ENCODE results near the gene FER1L5.
"Not testable (repeated sequence)": the region's sequence is repeated elsewhere in the genome, so short reads cannot be mapped to it uniquely, and the experiment has no call there.

The FER1L5 gene

GRCh38 chr2:96636551-96637171 lies 5.9 kb upstream of the FER1L5 start:
- no peak for FAIRE-seq

- no peak for FAIRE-seq
These were observed 5.0 kb upstream of the FER1L5 start for GRCh38 chr2:96637385-96638143.

- FAIRE-seq = no peak
These were observed 4.1 kb upstream of the FER1L5 start, which contains the start of gene KANSL3 for GRCh38 chr2:96638144-96639121. Gene KANSL3, minus strand, starts transcription at chr2:96638312. Its CDS starts 1,177 bp downstream, at chr2:96637135.

- FAIRE-seq = no peak
These were observed 5.1 kb downstream of the FER1L5 start for GRCh38 chr2:96647681-96648080.

GRCh38 chr2:96648306-96648930 lies 5.9 kb downstream of the FER1L5 start:
- FAIRE-seq = no peak

- FAIRE-seq = no peak
These were observed 6.8 kb downstream of the FER1L5 start for GRCh38 chr2:96649342-96649741.

- no peak for FAIRE-seq
These were observed 9.2 kb downstream of the FER1L5 start for GRCh38 chr2:96651793-96652192.

- not testable (repeated sequence) for FAIRE-seq
These were observed 12.2 kb downstream of the FER1L5 start for GRCh38 chr2:96654791-96655190.

- no peak for FAIRE-seq
These were observed 13.0 kb downstream of the FER1L5 start for GRCh38 chr2:96655526-96655925.

GRCh38 chr2:96656540-96656939 lies 14.0 kb downstream of the FER1L5 start:
- FAIRE-seq = no peak

- no peak for FAIRE-seq
These were observed 18.8 kb downstream of the FER1L5 start for GRCh38 chr2:96661324-96661723.

- FAIRE-seq = no peak
These were observed 19.8 kb downstream of the FER1L5 start for GRCh38 chr2:96662360-96662759.

GRCh38 chr2:96663177-96663576 lies 20.6 kb downstream of the FER1L5 start:
- no peak for FAIRE-seq

GRCh38 chr2:96663829-96664228 lies 21.3 kb downstream of the FER1L5 start:
- no peak for FAIRE-seq

GRCh38 chr2:96664366-96664925 lies 21.9 kb downstream of the FER1L5 start:
- FAIRE-seq = no peak

GRCh38 chr2:96665083-96665569 lies 22.6 kb downstream of the FER1L5 start:
- no peak for FAIRE-seq

- FAIRE-seq = not testable (repeated sequence)
These were observed 23.2 kb downstream of the FER1L5 start for GRCh38 chr2:96665717-96666116.

- no peak for FAIRE-seq
These were observed 26.2 kb downstream of the FER1L5 start for GRCh38 chr2:96668771-96669170.

- no peak for FAIRE-seq
These were observed 27.1 kb downstream of the FER1L5 start for GRCh38 chr2:96669539-96670215.

- FAIRE-seq = no peak
These were observed 37.3 kb downstream of the FER1L5 start for GRCh38 chr2:96679848-96680247.

- no peak for FAIRE-seq
These were observed 38.1 kb downstream of the FER1L5 start for GRCh38 chr2:96680561-96681141.
